MV-4-11 (cell line): Measurements from ENCODE around the gene PTPDC1.

Experiments used
- DNase-seq: peaks from one replicate; lab custom pipeline; 2025; lab: John Stamatoyannopoulos, UW

PTPDC1 gene

GRCh38 chr9:94084314-94084713 is at the start of gene PTPDC1:
Gene PTPDC1, plus strand, starts transcription at chr9:94084464. Its CDS starts 67 bp downstream, at chr9:94084531.
- peak; percentile 24 for DNase-seq

GRCh38 chr9:94034511-94034910 is 49.8 kb upstream of the PTPDC1 start:
- no peak for DNase-seq

GRCh38 chr9:94039786-94040185 is 44.5 kb upstream of the PTPDC1 start:
- DNase-seq, result no peak

GRCh38 chr9:94042516-94043360 is 41.5 kb upstream of the PTPDC1 start:
- DNase-seq, result no peak

GRCh38 chr9:94054716-94055115 is 29.5 kb upstream of the PTPDC1 start:
- DNase-seq, result no peak

- no peak for DNase-seq
Observed at GRCh38 chr9:94056442-94056974, 27.8 kb upstream of the PTPDC1 start.

GRCh38 chr9:94057918-94058317 is 26.3 kb upstream of the PTPDC1 start:
- DNase-seq, result no peak

- DNase-seq, result no peak
Observed at GRCh38 chr9:94061864-94062263, 22.4 kb upstream of the PTPDC1 start.

- peak; percentile 65 for DNase-seq
Observed at GRCh38 chr9:94065535-94065961, 18.7 kb upstream of the PTPDC1 start.

- DNase-seq, result no peak
Observed at GRCh38 chr9:94068257-94068656, 16.0 kb upstream of the PTPDC1 start.

- no peak for DNase-seq
Observed at GRCh38 chr9:94076557-94076956, 7.7 kb upstream of the PTPDC1 start.

- no peak for DNase-seq
Observed at GRCh38 chr9:94078086-94078485, 6.2 kb upstream of the PTPDC1 start.

GRCh38 chr9:94079236-94079635 is 5.0 kb upstream of the PTPDC1 start:
- no peak for DNase-seq

GRCh38 chr9:94080249-94080648 is 4.0 kb upstream of the PTPDC1 start:
- DNase-seq, result no peak

GRCh38 chr9:94081435-94081834 is 2.8 kb upstream of the PTPDC1 start:
- no peak for DNase-seq

GRCh38 chr9:94081864-94082463 is 2.3 kb upstream of the PTPDC1 start:
- no peak for DNase-seq

- DNase-seq, result no peak
Observed at GRCh38 chr9:94082553-94082952, 1.7 kb upstream of the PTPDC1 start.

- no peak for DNase-seq
Observed at GRCh38 chr9:94082956-94083355, 1.3 kb upstream of the PTPDC1 start.

GRCh38 chr9:94083384-94083783 is 880 bp upstream of the PTPDC1 start:
- no peak for DNase-seq

GRCh38 chr9:94085062-94085639 is 887 bp downstream of the PTPDC1 start:
- no peak for DNase-seq

GRCh38 chr9:94086486-94087345 is 2.5 kb downstream of the PTPDC1 start:
- DNase-seq, result no peak
